ENCODE results near the gene CDX4.
A peak's percentile ranks its signal among the peaks of the same experiment; 100 is the strongest.
"Not testable (repeated sequence)": the region's sequence is repeated elsewhere in the genome, so short reads cannot be mapped to it uniquely, and the experiment has no call there.

CDX4 gene

GRCh38 chrX:73446831-73447230, at the start of gene CDX4:
Gene CDX4 (plus strand): TSS chrX:73447053. CDS start chrX:73447254, 201 bp downstream.
- DNase-seq, result no peak

GRCh38 chrX:73398185-73398914, 48.5 kb upstream of the CDX4 start:
- no peak for DNase-seq

- DNase-seq, result no peak
Measured at GRCh38 chrX:73400136-73400748, 46.6 kb upstream of the CDX4 start.

GRCh38 chrX:73401591-73402266, 45.1 kb upstream of the CDX4 start:
- DNase-seq, result no peak

GRCh38 chrX:73412930-73413329, 33.9 kb upstream of the CDX4 start:
- no peak for DNase-seq

- DNase-seq, result peak in 1 of 2 experiments; percentile 19
Measured at GRCh38 chrX:73447311-73447794, 500 bp downstream of the CDX4 start.

- peak in 1 of 2 experiments; percentile 14 for DNase-seq
Measured at GRCh38 chrX:73448379-73448778, 1.5 kb downstream of the CDX4 start.

- DNase-seq, result no peak
Measured at GRCh38 chrX:73455171-73455570, 8.3 kb downstream of the CDX4 start.

GRCh38 chrX:73457306-73457705, 10.5 kb downstream of the CDX4 start:
- DNase-seq, result no peak

- no peak for DNase-seq
Measured at GRCh38 chrX:73468376-73468775, 21.5 kb downstream of the CDX4 start.

- DNase-seq, result no peak
Measured at GRCh38 chrX:73478961-73479360, 32.1 kb downstream of the CDX4 start.

- no peak for DNase-seq
Measured at GRCh38 chrX:73481521-73481920, 34.7 kb downstream of the CDX4 start.

- DNase-seq, result no peak
Measured at GRCh38 chrX:73490661-73491060, 43.8 kb downstream of the CDX4 start.

- not testable (repeated sequence) for DNase-seq
Measured at GRCh38 chrX:73492178-73492577, 45.3 kb downstream of the CDX4 start.
